ENCODE data around the gene CORO2A. TPM values are rescaled to one million over a fixed set of nuclear protein-coding genes. Genes with fewer than 3 reads are reported as not detected.

The CORO2A gene
- total and polyA plus RNA-seq, 2 of the 13 experiments (the other 11 are each of a cell fraction or from before 2014, with no cell fraction given): 14.4 to 15.3 TPM

GRCh38 chr9:98146101-98146991, 46.1 kb downstream of the CORO2A start (continued):
- TF ChIP-seq HDAC2 (CRISPR knock-in tag; IDR thresholded peaks at IDR 0.05): peak; percentile 93
- 0 out of 2 replicates have a peak, but pooled peaks have one; percentile 51 for TF ChIP-seq HOMEZ (CRISPR knock-in tag; IDR thresholded peaks at IDR 0.05; ENCODE audit: low read depth)
- TF ChIP-seq KMT2B (CRISPR knock-in tag; IDR thresholded peaks at IDR 0.05): peak; percentile 27; the same call in 1 of the 2 replicates
- no peak for TF ChIP-seq ZBTB37 (CRISPR knock-in tag; IDR thresholded peaks at IDR 0.05)
- TF ChIP-seq KDM5A (IDR thresholded peaks at IDR 0.05; ENCODE audit: borderline replicate concordance, low read length): no peak
- no peak for TF ChIP-seq ZNF768 (CRISPR knock-in tag; IDR thresholded peaks at IDR 0.05)
- peak; percentile 54; the same call in 1 of the 2 replicates for TF ChIP-seq ZNF563 (CRISPR knock-in tag; IDR thresholded peaks at IDR 0.05)
- peak in 1 of 2 experiments; percentile 57; a peak in 1 of 4 replicates for TF ChIP-seq KLF16 (CRISPR knock-in tag; IDR thresholded peaks at IDR 0.05)
- no peak for TF ChIP-seq FIP1L1 (IDR thresholded peaks at IDR 0.05; ENCODE audit: borderline replicate concordance, insufficient read depth, low read depth, low read length)
- TF ChIP-seq HDAC1 (CRISPR knock-in tag; IDR thresholded peaks at IDR 0.05): peak; percentile 80
- no peak for TF ChIP-seq ZNF367 (CRISPR knock-in tag; IDR thresholded peaks at IDR 0.05; ENCODE audit: borderline replicate concordance)
- TF ChIP-seq KLF13 (CRISPR knock-in tag; IDR thresholded peaks at IDR 0.05): no peak
- TF ChIP-seq ARNT (IDR thresholded peaks at IDR 0.05): no peak
- no peak for TF ChIP-seq ZNF776 (CRISPR knock-in tag; IDR thresholded peaks at IDR 0.05)
- TF ChIP-seq MTA1 (CRISPR knock-in tag; IDR thresholded peaks at IDR 0.05; ENCODE audit: borderline replicate concordance): peak; percentile 98
- no peak for TF ChIP-seq MYPOP (CRISPR knock-in tag; IDR thresholded peaks at IDR 0.05)
- TF ChIP-seq DBP (CRISPR knock-in tag; IDR thresholded peaks at IDR 0.05; ENCODE audit: not compliant biosample characterization): no peak
- TF ChIP-seq ZBTB33 (CRISPR knock-in tag; IDR thresholded peaks at IDR 0.05): no peak
- no peak for TF ChIP-seq ADNP (CRISPR knock-in tag; IDR thresholded peaks at IDR 0.05)
- no peak for TF ChIP-seq ISX (CRISPR knock-in tag; conservative IDR thresholded peaks at IDR 0.05)
- TF ChIP-seq HNRNPK (IDR thresholded peaks at IDR 0.05; ENCODE audit: low read depth, low read length, poor library complexity, severe bottlenecking): no peak
- no peak for TF ChIP-seq SUZ12 (IDR thresholded peaks at IDR 0.05; ENCODE audit: low read depth, low read length)
- peak; percentile 83; the same call in 1 of the 2 replicates for TF ChIP-seq ZFX (CRISPR knock-in tag; IDR thresholded peaks at IDR 0.05; ENCODE audit: low read depth)

All from HepG2 (cell line).